Endometrial microvascular endothelial cells (primary cell): ENCODE results near the gene ST6GALNAC2. TPM values are rescaled to one million over a fixed set of nuclear protein-coding genes. Genes with fewer than 3 reads are reported as not detected.
"Not testable (repeated sequence)": the region's sequence is repeated elsewhere in the genome, so short reads cannot be mapped to it uniquely, and the experiment has no call there.

Source experiments
- in situ Hi-C: cut with HindIII; loops from 2 replicates; pipeline ENCODE4 v1.10.0; 2017; ENCODE audit warnings: low sequenced_read_pairs, low pct_unique_long_range_greater_than_20kb; ENCODE audit errors: inconsistent ontology term
- total RNA-seq: library from RNA; depleted of rRNA; stranded (reverse); fragments of >200 nt; gene quantifications from one replicate; pipeline ENCODE4 v1.2.3, GENCODE V29; 2015; ENCODE audit errors: inconsistent ontology term

The ST6GALNAC2 gene
- total RNA-seq, 1 donor from 2014 or later = not detected

GRCh38 chr17:76534831-76535732, 50.6 kb downstream of the ST6GALNAC2 start:
- in situ Hi-C loops = no loop called here

DNA sequence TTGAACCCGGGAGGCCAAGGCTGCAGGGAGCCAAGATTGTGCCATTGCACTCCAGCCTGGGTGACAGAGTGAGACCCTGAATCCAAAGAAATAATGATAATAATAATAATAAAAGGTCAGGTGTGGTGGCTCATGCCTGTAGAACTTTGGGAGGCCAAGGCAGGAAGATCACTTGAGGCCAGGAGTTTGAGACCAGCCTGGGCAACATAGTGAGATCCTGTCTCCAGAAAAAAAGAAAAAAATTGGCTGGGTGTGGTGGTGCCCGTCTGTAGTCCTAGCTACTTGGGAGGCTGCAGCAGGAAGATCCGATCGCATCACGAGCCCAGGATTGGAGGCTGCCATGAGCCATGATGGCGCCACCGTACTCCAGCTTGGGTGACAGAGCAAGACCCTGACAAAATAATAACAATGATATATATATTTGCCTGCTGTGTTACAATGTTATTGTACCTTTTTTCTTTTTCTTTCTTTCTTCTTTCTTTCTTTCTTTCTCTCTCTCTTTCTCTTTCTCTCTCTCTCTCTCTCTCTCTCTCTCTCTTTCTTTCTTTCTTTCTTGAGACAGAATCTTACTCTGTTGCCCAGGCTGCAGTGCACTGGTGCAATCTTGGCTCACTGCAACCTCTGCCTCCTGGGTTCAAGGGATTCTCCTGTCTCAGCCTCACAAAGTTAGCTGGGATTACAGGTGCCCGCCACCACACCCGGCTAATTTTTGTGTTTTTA, 51.9 kb downstream of the ST6GALNAC2 start:
- in situ Hi-C loops = not testable (repeated sequence)

DNA sequence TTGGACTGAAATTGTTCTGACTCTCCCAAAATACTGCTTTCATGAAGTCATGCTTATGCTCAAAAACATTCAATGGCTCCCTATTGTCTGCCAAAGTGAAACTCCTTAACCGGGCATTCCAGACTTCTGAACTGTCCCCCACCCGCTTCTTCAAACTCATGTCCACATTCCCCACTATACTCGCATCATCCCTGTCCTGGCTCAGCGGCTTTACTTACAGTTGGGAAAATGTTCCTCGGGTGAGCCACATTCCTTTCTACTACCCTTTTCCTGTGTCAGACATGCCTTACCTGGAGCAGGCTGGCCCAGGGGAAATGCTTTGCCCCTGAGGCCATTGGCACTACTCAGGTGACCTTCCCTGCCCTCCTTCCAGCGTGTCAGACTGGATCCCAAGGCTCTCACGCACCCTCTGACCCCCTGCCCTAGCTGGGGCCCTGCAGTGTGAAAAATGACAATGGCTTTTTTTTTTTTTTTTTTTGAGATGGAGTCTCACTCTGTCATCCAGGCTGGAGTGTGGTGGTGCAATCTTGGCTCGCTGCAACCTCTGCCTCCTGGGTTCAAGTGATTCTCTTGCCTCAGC, 53.5 kb downstream of the ST6GALNAC2 start:
- in situ Hi-C loops = no loop called here

DNA sequence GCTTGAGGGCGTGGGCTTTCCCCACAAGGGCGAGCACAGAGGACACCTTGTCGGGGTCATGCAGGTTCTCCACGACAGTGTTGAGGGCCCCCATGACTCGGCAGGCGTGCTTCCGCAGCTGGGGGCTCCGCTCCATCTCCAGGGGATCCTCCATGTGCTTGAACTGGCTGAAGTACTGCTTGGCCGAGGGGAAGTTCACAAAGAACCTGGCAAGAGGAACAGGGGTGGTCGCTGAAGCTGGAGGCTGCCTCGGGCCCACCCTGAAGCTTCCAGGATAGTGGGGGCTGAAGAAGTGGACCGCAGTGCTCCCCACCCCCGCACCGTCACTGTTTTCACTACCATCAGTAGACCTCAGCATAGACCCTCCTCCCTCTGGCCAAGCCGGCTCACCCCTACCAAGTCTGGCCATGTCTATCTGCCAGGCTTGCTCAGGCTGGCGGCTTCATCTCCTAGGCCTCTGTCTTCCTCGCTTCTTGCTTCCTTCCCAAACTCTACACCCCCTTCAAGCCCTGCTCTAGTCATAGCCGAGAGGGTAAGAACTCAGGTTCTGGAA, 54.1 kb downstream of the ST6GALNAC2 start:
- in situ Hi-C loops = no loop called here

GRCh38 chr17:76530811-76531485, 54.7 kb downstream of the ST6GALNAC2 start:
- in situ Hi-C loops = no loop called here

DNA sequence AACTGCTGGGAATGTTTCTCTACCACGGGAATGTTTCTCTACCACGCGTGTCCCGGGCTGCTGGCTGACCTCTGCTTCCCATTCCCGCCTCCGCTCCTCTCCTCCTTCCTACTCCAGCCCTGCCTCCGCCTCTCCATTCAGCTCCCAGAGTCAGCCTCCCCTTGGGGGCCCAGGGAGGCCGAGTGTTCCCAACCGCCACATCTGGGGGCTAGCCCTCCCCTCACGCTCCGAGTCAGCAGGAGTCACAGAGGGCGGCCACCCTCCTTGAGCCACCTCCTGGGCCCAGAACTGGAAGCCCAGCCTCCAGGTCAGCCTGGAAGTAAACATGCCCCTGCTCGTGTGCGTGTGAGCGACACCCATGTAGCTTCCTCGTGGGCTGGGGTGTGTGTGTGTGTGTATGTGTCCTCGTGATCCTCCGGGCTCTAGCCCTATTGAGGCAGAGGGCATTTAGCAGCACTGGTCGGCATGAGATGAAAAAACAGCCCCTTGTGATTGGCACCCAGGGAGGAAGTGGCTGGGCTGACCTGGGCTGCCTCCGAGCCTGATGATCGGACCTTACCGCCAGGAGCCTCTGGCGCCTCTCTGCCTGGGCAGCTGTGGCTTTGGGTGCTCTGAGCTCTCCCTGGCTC, 55.5 kb downstream of the ST6GALNAC2 start:
- in situ Hi-C loops = no loop called here

DNA sequence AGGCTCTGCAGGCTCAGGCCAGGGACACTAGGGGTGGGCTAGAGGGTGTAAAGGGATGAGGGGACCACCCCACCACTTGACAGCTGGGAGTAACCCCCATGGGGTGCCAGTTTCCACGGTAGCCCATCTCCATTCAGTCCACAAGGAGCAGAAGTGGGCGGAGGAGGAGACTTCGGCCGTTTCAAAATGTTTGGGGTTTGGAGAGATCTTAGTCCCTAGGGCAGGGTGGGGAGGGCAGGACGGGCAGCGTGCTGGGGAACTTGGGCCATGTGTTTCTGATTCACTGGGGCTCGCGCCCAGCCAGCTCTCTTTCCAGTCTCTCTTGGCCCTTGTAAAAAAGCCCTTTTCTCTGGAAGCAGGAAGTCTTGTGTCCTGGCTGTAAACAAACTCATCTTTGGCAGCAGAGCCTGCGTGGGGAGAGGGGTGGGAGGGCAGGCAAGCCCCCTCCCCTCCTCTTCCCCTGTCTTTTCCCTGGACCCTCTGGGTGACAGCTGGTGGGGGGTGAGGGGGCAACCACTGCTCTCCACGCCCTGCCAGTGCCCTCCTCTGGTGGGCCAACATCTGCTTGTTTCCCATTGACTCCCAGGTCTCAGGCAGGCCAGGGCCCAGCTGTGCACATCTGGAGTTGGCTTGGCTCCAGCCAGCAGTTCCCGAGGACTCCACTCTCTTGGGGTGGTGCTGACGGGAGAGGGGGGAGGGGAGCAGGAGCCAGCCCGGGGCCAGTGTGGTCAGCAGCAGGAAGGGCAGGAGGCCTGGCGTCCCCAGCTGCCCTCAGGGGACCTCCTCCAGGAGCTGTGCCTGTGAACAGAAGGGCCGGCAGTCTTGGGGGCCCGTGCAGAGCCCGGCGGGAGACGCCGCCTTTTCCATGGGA, 56.2 kb downstream of the ST6GALNAC2 start:
- in situ Hi-C loops = no loop called here

- in situ Hi-C loops = no loop called here
Measured at GRCh38 chr17:76528528-76529223, 57.0 kb downstream of the ST6GALNAC2 start.

- in situ Hi-C loops = no loop called here
Measured at GRCh38 chr17:76528156-76528527, 57.5 kb downstream of the ST6GALNAC2 start.

GRCh38 chr17:76527430-76528111, 58.1 kb downstream of the ST6GALNAC2 start:
- in situ Hi-C loops = no loop called here

- in situ Hi-C loops = not testable (repeated sequence)
Measured at GRCh38 chr17:76527016-76527415, 58.6 kb downstream of the ST6GALNAC2 start.

- in situ Hi-C loops = not testable (repeated sequence)
Measured at GRCh38 chr17:76525513-76525833, 60.2 kb downstream of the ST6GALNAC2 start.

- in situ Hi-C loops = no loop called here
Measured at GRCh38 chr17:76524598-76525512, 60.8 kb downstream of the ST6GALNAC2 start.

DNA sequence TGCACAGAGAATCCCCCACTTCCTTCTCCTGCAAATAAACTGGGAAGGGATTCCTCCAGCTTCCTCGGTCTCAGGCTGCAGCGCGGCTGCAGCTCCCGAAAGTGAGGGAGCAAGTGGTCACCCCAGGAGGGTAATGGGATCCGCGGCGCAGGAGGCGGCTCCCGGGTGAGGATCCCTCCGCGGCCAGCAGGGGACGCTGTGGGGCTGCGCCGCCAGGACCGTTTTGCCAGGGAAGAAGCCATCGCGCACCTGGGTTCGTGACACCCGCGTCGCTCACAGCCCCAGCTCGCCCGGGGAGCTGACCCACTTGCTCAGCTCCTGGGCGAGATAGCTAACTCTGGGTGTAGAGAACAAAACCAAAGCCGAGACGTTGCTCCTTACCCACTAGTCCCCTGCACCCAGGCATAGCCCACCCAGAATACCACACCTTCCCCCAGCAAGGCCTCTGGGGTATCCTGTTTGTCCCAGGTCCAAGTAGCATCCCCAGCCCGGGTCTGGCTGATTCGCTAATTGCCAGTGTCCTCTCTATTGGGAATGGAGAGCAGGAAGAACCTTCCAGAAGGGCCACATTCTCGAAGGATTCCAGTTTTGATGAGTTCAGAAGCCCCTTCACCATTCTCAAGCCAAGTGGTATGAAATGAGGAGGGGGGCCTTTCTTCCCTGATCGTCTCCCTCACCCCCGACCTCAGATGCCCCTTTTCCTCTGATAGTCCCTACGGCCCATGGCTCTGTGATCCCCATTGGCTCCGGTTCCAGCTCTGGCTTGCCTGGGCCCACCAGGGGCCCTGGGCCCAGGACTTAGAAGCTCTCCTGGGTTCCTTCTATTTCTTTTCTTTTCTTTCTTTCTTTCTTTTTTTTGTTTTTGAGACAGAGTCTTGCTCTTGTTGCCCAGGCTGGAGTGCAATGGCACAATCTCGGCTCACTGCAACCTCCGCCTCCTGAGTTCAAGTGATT, 62.3 kb downstream of the ST6GALNAC2 start:
- in situ Hi-C loops = no loop called here

- in situ Hi-C loops = not testable (repeated sequence)
Measured at GRCh38 chr17:76521683-76522082, 64.0 kb downstream of the ST6GALNAC2 start.
